ENCODE data around the gene ZNF583. TPM values are rescaled to one million over a fixed set of nuclear protein-coding genes. Genes with fewer than 3 reads are reported as not detected.

ZNF583 gene
- total and polyA plus RNA-seq, 2 of the 8 experiments (the other 6 are each of a cell fraction or from before 2014, with no cell fraction given) = 0.48 to 2.8 TPM

DNA sequence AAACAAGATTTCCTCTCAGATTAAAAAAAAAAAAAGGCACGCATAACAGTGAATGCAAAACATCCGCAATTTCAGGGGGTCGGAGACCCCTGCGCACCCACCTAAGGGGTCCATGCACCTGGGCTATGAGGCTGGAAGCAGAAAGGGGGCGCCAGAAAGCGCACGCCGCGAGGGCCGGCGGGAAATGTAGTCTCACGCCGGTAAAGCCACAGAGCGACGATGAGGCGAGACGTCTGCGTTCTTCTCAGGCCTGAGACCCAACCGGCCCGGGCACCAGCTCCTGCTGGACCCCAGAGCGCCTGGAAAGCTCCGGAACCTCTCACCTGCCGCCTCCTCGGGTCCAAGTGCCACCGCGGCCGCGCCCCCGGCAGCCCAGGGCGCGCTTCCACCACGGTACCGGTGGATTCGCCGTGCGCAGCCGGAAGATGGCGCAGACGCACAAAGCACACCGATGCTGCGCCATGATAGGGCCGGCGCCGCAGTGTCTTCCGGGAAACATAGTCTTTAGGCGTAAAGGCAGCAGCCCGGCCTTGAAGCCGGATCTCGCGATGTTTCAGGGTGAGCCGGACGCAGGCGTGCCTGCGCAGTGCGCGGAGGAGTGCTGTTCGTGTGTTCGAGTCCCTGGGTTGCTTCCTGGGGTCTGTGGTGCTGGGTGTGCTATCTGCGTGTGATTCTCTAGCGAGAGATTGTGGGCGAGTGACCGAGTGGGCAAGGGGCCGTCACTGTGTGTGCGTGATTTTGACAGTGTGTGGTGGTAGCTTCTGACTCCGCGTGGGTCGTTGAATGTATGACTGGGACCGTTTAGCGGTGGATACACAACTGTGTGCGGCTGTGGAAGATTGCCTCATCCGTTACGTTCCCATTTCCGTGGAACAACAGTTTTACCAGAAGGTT, 10.8 kb upstream of the ZNF583 start, which contains the start of gene ZNF582 (continued):
- TF ChIP-seq CREB1 (IDR thresholded peaks at IDR 0.05) = peak; percentile 51; the same call in 1 of the 2 replicates
- no peak for TF ChIP-seq CTBP2 (IDR thresholded peaks at IDR 0.05; ENCODE audit: borderline replicate concordance, insufficient read depth, insufficient read length, low read length)
- TF ChIP-seq YY1 (IDR thresholded peaks at IDR 0.05; ENCODE audit: low read depth, low read length) = peak; percentile 90
- peak; percentile 2 for TF ChIP-seq NANOG (IDR thresholded peaks at IDR 0.05; ENCODE audit: insufficient read depth, low read depth, low read length, poor library complexity, severe bottlenecking)
- peak in 1 of 2 experiments; percentile 49; a peak in 3 of 4 replicates for TF ChIP-seq RAD21 (IDR thresholded peaks at IDR 0.05 in 1 of 2, conservative IDR thresholded peaks at IDR 0.05 in 1 of 2; ENCODE audit: low read depth in 2 of 2, low read length in 2 of 2)
- TF ChIP-seq BRCA1 (IDR thresholded peaks at IDR 0.05; ENCODE audit: low read depth, low read length) = peak; percentile 93
- TF ChIP-seq TBP (IDR thresholded peaks at IDR 0.05; ENCODE audit: low read depth, low read length) = peak; percentile 76
- no peak for TF ChIP-seq EZH2 (IDR thresholded peaks at IDR 0.05; ENCODE audit: low read depth, low read length, severe bottlenecking)
- TF ChIP-seq PHF8 (conservative IDR thresholded peaks at IDR 0.05; ENCODE audit: low read depth, low read length) = peak; percentile 99
- TF ChIP-seq KDM4A (IDR thresholded peaks at IDR 0.05; ENCODE audit: low read depth, low read length, severe bottlenecking) = peak; percentile 89
- TF ChIP-seq, protein P1, sequence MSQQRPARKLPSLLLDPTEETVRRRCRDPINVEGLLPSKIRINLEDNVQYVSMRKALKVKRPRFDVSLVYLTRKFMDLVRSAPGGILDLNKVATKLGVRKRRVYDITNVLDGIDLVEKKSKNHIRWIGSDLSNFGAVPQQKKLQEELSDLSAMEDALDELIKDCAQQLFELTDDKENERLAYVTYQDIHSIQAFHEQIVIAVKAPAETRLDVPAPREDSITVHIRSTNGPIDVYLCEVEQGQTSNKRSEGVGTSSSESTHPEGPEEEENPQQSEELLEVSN (IDR thresholded peaks at IDR 0.05) = no peak
- no peak for TF ChIP-seq RXRA (IDR thresholded peaks at IDR 0.05; ENCODE audit: insufficient read depth, low read depth, low read length)
- TF ChIP-seq RBBP5 (IDR thresholded peaks at IDR 0.05; ENCODE audit: borderline replicate concordance, low read depth, low read length) = peak; percentile 61; the same call in 1 of the 2 replicates
- peak; percentile 55; the same call in 1 of the 2 replicates for TF ChIP-seq KDM5A (IDR thresholded peaks at IDR 0.05; ENCODE audit: low read length)

Measured in H1 (cell line).